NCI-H1436 treated with DMSO at 0.1 percent for 48 hours (cell line): ENCODE results near the gene FYB1.

Experiments used
- DNase-seq: peaks from one replicate; lab custom pipeline; 2025; lab: John Stamatoyannopoulos, UW

The FYB1 gene

GRCh38 chr5:39158786-39159185 lies 60.6 kb downstream of the FYB1 start:
- no peak for DNase-seq

DNA sequence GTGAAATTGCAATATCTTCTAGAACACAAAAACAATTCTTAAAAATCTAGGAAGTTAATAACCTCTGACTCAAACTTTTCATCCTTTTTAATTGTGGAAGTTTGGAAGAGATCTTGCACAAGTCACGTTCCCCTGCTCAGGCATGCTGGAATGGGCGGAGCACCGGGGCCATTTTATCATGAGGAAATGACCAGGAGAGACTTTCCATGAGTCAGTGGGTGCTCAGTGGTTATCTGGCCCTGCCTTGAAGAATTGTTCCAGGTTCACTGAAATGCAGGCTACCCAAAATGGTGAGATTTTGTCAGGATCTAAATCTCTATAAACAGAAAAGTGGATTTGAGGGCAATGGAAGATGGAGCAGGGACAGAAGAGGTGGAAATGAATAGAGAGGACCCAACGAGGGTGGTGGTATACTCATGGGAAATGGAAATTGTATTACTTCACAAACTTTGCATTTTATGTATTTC lies 61.2 kb downstream of the FYB1 start:
- DNase-seq = no peak

GRCh38 chr5:39157701-39158100 lies 61.7 kb downstream of the FYB1 start:
- DNase-seq = no peak

DNA sequence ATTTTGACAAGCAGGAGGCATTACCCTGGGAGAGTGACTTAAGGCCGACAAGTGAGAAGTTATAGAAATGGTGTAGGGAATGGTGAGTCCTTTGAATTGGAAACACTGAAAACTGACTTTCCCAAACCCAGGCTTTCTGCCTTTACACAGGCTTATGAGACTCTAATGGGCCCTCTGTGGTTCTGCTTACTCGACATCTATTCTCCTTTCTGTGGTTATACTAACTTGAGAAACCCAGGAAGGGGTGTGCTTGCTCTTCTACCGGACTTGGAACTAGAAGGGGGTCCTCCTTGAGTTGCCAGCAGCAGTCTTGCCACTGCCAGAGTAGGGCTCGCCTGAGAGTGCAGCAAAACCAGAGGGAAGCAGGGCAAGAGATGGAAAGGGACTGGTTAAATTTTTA lies 63.3 kb downstream of the FYB1 start:
- DNase-seq = no peak

DNA sequence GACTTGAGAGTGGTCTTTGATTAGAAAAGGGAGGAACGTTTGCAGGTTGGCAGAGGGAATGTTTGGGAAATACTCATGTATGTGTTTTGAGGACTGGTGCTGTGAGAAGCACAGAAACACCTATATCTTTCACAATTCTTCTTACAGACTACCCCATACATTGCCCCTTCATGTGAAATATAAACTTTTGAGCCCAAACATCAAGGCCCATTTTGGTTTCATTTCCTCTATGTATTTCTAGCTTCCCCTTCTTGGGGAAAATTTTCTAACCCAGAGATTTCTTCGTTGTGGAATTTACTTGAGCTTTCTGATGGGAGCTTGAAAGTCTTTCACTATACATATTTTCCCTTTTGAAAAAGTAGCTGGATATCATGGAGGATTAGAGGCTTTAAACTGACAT lies 67.6 kb downstream of the FYB1 start:
- no peak for DNase-seq

DNA sequence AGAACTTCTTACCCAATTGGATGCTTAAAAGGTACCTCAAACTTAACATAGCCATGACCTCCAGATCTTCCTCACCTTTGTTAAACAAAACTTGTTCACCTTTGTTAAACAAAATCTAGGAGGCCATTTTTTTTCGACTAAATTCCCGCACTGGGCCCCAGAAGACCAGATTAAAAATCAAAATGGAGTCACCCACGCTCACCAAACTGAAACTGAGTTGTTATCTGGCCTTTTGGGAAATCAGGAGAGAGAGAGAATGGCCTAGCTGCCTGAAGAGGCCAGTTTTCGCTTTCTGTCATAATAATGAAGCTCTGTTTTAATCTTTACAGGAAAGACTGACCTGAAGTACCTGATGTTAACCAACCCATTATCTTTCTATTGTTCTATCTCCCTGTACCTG lies 69.4 kb downstream of the FYB1 start:
- DNase-seq = no peak

DNA sequence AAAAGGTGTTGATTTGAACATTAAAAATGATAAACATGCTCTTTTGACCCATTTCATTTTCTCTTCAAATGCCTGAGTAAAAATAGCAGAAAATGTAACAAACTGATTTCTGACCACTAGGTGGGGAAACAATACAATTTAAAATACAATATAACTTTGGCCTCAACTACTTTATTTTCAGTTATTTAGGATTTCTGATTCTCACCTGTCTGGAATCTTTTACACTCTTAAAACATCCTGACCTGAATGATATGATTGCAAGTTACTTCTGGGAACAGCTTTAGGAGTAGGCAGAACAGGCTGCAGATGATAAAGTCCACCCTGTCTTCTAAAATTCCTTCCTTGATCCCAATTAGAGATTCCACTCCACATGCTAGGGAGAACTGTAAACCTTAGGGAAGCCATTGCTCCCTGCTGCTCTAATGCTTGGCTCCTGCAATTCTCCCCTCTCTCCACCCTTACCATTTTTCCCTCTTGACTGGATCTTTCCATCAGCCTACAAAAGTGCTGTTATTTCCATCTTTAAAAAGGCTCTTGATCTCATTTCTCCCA lies 70.3 kb downstream of the FYB1 start:
- no peak for DNase-seq

- DNase-seq = no peak
These were observed 72.4 kb downstream of the FYB1 start for GRCh38 chr5:39146831-39147540.

- DNase-seq = no peak
These were observed 76.1 kb downstream of the FYB1 start for GRCh38 chr5:39143151-39143860.

- DNase-seq = no peak
These were observed 78.7 kb downstream of the FYB1 start for GRCh38 chr5:39140558-39141168.

- no peak for DNase-seq
These were observed 80.5 kb downstream of the FYB1 start for GRCh38 chr5:39138892-39139291.

- DNase-seq = no peak
These were observed 81.4 kb downstream of the FYB1 start for GRCh38 chr5:39137819-39138451.

DNA sequence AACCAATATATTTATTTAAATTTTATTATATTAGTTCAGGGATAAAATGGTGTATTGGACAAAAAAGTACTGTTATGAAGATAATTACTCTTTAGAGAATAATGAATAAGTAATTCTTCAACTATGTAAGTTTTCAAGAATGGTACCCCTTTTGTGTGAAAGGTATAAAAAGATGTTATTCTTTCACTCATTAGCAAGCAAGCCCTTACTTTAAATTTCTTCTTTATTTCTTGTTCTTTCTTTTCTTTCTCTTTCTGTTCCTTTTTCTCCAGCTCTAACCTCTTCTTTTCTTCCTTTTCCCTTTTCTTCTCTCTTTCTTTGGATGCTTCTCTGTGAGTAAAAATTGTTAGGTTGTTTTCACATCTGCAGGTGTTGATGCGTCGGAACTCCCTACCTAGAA lies 82.0 kb downstream of the FYB1 start:
- DNase-seq = no peak

DNA sequence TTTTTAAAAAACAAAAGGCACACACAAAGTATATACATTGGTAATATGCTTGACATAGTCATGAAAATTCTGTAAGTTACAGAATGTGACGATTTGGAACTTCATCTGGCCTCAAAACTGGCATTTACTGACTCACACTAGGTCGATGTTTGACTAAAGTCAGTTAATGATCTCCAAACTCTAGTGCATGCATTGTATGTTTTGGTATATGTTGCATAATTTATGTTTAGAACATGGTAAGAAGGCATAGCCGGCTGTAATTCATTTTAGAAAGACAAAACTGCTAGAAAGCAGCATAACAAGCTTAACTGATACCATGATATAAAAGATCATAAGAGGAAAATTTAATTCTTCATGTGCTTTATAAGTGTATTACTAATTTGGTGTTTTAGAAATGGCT lies 86.6 kb downstream of the FYB1 start:
- no peak for DNase-seq

GRCh38 chr5:39132128-39132447 lies 87.3 kb downstream of the FYB1 start:
- DNase-seq = no peak

- no peak for DNase-seq
These were observed 87.9 kb downstream of the FYB1 start for GRCh38 chr5:39131210-39132127.

DNA sequence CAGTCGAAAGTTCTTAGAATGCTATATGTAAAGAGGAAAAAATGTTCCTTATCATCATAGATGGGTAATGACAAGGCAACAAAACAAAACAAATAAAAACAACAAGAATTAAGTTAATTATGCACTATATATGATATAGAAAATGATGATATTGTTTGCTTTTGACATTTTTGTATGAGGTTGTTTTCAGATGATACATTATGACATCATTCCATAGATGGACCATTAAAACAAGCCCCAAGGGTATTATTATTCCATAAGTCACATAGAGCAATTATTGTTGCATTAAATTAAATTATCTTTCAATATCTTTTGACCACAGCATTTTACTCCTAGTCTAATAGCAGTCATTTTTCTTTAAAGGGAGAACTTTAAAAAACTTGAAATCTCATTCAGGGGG lies 88.6 kb downstream of the FYB1 start:
- DNase-seq = no peak

- no peak for DNase-seq
These were observed 97.4 kb downstream of the FYB1 start for GRCh38 chr5:39121922-39122321.

DNA sequence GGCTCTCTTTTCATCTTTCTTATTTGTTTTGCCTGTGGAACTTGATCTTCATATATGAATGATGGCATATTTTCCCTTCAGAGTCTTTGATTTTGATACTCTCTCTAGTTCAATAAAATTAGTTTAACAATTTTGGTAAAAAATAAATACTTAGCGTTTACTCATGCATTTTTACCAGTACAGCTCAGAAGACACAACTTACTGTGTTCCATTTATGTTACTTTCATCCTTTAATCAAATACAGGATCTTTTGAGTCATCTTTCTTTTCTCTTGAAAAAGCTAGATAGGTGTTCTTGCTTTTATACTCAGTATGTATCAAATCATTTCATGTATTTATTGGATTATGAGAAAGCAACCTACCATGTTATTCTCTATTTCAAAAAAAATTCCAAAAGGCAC lies 98.0 kb downstream of the FYB1 start:
- no peak for DNase-seq

DNA sequence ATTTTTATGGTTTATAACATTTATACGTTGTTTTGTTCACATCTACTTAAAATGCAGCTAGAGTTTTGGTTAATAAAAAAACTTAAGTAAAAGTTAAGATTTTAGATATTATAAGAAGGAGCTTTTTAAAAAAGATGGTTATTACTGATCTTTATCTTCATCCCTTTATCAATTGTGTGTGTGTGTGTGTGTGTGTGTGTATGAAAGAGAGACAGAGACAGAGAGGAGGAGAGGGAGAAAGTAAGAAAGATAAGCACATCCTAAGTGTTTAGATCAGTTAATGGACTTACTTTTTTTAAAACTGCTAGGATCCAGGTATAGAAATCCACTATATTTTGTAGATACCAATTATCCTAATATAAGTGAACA lies 99.3 kb downstream of the FYB1 start:
- DNase-seq = no peak

DNA sequence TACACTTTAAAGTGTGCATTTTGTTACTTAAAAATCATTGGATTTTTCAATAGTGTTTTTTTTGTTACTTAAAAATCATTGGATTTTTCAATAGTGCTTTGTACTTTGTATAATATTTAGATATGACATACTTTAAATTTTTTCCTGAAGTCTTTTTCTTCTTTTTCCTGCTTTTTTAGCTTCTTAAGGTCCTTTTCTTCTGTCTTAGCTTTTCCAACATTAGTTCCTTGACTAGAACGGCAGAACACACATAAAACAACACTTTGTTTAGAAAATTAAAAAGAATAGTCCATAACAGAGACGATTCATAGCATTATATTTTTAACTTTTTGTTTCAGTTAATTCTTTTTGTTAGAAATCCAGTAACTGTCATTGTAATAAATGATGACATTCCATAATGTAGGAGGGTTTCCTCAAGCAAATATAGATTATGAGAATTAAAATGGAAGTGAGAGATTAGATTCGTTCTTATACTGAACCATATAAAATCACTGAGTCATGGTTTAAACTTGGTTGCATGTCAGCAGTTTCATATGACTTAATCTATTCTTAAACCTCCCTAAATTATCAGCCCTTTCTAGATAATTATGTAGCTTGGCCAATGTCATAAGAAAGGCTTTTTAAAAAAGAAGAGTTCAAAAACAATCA lies 99.8 kb downstream of the FYB1 start:
- no peak for DNase-seq
